HG02852 (cell line): ENCODE results near the gene PSG6.
"Not testable (repeated sequence)": the region's sequence is repeated elsewhere in the genome, so short reads cannot be mapped to it uniquely, and the experiment has no call there.

ENCODE experiments used
- ATAC-seq: cut with Tn5 transposase; IDR thresholded peaks from one replicate; pipeline ENCODE4 v1.9.1; 2021; ENCODE audit warnings: mild to moderate bottlenecking, moderate library complexity; ENCODE audit not compliant: unreplicated experiment

The PSG6 gene

GRCh38 chr19:42912941-42913340, 4.8 kb downstream of the PSG6 start:
- not testable (repeated sequence) for ATAC-seq

- not testable (repeated sequence) for ATAC-seq
Measured at GRCh38 chr19:42911731-42912130, 6.0 kb downstream of the PSG6 start.

GRCh38 chr19:42906162-42906561, 11.5 kb downstream of the PSG6 start:
- ATAC-seq, result not testable (repeated sequence)

GRCh38 chr19:42900561-42900960, 17.1 kb downstream of the PSG6 start:
- not testable (repeated sequence) for ATAC-seq

- not testable (repeated sequence) for ATAC-seq
Measured at GRCh38 chr19:42899674-42900073, 18.0 kb downstream of the PSG6 start.

GRCh38 chr19:42899110-42899509, 18.6 kb downstream of the PSG6 start:
- ATAC-seq, result not testable (repeated sequence)

GRCh38 chr19:42898656-42899055, 19.0 kb downstream of the PSG6 start:
- ATAC-seq, result not testable (repeated sequence)

- not testable (repeated sequence) for ATAC-seq
Measured at GRCh38 chr19:42897729-42898128, 20.0 kb downstream of the PSG6 start.

GRCh38 chr19:42890446-42890845, 27.2 kb downstream of the PSG6 start:
- not testable (repeated sequence) for ATAC-seq

- ATAC-seq, result not testable (repeated sequence)
Measured at GRCh38 chr19:42887876-42888445, 29.7 kb downstream of the PSG6 start.

- ATAC-seq, result not testable (repeated sequence)
Measured at GRCh38 chr19:42882730-42883129, 35.0 kb downstream of the PSG6 start.

- ATAC-seq, result not testable (repeated sequence)
Measured at GRCh38 chr19:42882010-42882409, 35.7 kb downstream of the PSG6 start.

- ATAC-seq, result not testable (repeated sequence)
Measured at GRCh38 chr19:42881279-42881678, 36.4 kb downstream of the PSG6 start.

GRCh38 chr19:42880621-42881020, 37.1 kb downstream of the PSG6 start:
- ATAC-seq, result not testable (repeated sequence)

GRCh38 chr19:42879613-42880012, 38.1 kb downstream of the PSG6 start, which contains the start of gene PSG1:
Gene PSG1, minus strand, starts transcription at chr19:42879713. Its CDS starts 132 bp downstream, at chr19:42879581.
- no peak for ATAC-seq

GRCh38 chr19:42876596-42876995, 41.1 kb downstream of the PSG6 start:
- not testable (repeated sequence) for ATAC-seq

- ATAC-seq, result not testable (repeated sequence)
Measured at GRCh38 chr19:42875881-42876280, 41.8 kb downstream of the PSG6 start.

- ATAC-seq, result not testable (repeated sequence)
Measured at GRCh38 chr19:42874901-42875813, 42.5 kb downstream of the PSG6 start.

- not testable (repeated sequence) for ATAC-seq
Measured at GRCh38 chr19:42874136-42874535, 43.6 kb downstream of the PSG6 start.

GRCh38 chr19:42872608-42873007, 45.1 kb downstream of the PSG6 start:
- no peak for ATAC-seq

GRCh38 chr19:42857544-42857867, 60.2 kb downstream of the PSG6 start:
- ATAC-seq, result no peak
